ENCODE results near the gene MAN2B1.

The MAN2B1 gene

DNA sequence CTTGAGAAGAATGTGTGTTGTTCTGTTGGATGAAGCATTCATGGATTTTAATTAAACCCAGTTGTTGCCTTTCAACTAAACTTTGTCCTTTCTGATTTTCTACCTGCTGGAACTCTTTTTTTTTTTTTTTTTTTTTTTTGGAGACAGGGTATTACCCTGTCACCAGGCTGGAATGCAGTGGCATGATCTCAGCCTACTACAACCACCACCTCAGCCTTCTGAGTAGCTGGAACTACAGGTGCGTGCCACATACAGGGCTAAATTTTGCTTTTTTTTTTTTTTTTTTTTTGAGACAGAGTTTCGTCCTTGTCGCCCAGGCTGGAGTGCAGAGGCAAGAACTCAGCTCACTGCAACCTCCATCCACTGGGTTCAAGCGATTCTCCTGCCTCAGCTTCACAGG is 48.9 kb downstream of the MAN2B1 start:
- no peak for DNase-seq (ENCODE audit: low spot score)

DNA sequence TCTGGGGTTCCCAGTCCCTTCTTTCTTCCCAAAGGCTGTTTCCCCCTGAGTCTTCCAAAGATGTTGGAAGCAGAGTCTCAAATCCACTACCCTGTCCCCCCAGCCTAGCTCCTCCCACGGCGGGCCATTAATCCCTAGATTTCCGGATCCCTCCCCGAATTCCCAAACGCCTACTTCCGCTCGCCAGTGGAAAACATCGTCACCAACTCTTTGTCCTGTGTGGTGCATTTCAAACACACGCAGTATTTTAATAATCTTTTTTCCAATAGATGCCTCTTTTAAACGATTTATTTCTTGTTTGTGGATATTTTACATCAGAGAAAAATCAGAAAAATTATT is 55.2 kb downstream of the MAN2B1 start:
- DNase-seq (ENCODE audit: low spot score): peak; percentile 66

DNA sequence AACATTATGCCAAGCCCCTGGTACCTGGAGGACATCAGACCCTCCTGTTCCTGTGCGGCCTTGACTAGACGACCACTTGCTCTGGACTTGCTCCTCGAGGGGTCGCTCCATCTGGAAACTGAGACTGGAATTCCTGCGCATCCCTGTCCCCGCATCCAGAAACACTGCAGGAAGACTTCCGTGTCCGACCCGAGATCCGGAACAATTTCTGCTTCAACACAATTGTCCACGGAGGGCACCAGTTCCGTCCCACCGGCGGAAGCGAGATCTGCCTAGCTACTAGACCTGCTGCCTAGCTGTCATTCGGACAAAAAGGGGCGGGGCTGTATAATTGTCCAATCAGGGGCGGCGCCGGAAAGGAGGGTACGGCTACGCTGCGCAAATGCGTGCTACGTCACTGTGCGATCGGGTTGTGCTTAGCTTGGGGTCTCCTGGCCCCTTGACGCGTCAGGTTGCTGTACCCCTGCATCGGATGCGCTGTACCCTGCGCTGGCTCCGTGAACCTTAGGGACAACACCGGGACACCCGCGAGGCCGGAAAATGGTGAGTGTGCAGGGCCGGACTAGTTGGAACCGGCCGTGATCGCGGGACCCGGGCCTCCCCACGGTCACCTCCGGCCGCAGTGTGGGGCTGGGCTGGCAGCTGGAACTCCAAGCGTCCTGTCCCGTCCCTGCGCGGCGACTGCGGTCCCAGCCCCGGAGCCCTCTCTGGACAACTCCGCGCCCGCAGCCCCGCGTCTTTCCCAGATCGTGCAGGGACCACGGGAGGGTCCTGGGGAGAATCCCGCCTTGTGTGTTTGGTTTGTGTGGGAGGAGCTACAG is 55.8 kb downstream of the MAN2B1 start, which contains the start of the genes ZNF490 and ZNF791:
Gene ZNF490, minus strand, starts transcription at position 274 of the 821 bp plus-strand sequence. Its CDS starts 133 bp downstream, at position 141.
Gene ZNF791, plus strand, starts transcription at position 381 of the 821 bp plus-strand sequence. Its CDS starts 160 bp downstream, at position 541.
- DNase-seq (ENCODE audit: low spot score): peak; percentile 97

DNA sequence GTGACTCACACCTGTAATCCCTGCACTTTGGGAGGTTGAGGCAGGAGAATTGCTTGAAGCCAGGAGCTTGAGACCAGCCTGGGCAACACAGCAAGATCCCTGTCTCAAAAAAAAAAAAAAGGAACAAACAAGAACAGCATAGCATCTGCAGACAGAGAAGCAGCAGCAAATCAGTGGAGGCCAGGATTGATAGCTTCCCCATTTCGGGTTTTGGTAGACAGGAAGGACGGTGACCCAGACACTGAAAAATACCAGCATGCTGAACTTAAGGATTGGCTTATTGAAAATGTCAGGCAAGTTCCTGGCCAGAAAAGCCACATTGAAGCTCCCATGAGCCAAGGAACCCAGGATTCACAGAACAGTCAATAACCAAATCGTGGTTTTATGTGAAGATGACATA is 58.9 kb downstream of the MAN2B1 start:
- no peak for DNase-seq (ENCODE audit: low spot score)

DNA sequence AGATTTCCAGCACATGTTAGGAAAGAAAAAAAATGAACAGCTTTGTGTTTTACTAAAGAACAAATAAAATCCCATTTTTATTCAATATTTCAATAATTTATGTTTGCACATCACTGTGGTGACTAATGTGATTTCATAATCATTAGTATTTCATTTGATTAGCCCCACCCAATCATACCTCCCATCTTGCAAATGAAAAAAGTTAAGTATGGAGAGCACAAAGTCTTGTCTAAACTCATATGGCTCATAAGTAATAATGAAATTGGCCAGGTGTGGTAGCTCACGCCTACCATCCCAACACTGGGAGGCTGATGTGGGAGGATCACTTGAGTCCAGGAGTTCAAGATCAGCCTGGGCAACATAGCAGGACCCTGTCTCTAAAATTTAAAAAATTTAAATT is 59.7 kb downstream of the MAN2B1 start:
- DNase-seq (ENCODE audit: low spot score): no peak

DNA sequence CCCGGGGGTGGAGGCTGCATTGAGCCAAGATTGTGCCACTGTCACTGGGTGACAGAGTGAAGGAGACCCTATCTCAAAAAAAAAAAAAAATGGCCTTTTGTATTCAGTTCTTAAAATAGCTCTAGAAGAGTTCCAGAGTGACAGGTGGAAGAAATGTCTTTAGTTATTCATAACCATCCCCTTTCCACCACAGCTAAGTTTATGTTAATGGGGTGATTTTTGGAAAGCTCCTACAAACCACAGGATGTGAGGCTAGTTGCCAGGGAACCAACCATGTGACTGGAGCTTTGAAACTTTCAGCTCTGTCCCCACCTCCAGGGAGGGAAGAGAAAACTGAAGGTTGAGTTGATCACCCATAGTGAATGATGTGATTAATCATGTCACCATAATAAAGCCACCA is 62.8 kb downstream of the MAN2B1 start:
- DNase-seq (ENCODE audit: low spot score): peak; percentile 56

DNA sequence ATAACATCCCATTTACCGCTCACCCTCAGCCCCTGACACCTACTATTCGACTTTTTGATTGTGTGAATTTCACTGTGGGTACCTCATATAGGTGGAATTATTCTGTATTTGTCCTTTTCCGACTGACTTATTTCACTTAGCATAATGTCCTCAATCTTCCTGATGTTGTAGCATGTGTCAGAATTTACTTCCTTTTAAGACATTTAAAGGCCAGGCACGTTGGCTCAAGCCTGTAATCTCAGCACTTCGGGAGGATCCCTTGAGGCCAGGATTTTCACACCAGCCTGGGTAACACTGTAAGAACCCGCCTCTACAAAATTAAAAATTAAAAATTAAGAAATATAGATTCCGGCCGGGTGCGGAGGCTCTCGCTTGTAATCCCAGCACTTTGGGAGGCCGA is 68.9 kb downstream of the MAN2B1 start:
- DNase-seq (ENCODE audit: low spot score): no peak

DNA sequence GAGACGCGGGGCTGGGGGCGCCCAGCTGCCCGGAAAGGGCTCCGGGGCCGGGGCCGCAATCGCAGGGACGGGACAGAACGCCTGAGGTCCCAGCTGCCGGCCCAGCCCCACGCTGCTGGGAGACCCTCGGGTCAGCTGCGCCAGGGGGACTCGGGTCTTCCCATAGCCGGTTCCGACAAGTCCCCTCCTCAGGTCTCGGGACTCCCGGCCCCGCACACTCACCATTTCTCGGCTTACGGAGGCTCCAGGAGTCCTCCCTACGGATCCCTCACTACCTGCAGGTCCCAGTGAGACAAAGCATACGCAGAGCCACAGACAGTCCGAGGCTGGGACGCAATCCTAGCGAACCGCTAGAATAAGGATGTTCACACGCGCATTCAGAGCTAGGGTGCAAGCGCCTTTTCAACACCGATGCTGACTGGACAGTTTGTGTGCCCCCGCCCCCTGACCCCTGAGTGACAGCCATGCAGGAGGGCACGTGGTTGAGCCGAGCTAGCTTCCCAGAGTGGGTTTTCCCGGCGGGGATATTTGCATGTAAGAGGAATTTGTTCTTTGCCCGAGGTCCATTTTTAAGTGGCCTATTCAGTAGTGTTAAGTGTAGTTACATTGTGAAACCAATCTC is 69.5 kb downstream of the MAN2B1 start:
- DNase-seq (ENCODE audit: low spot score): no peak
